GM12864 (cell line): ENCODE results near the gene SERINC3.

ENCODE experiments used
- DNase-seq: peaks from one replicate; pipeline ENCODE4 v3.0.0-alpha.2; 2011; ENCODE audit warnings: low read depth
- H3K4me3 ChIP-seq: 2 replicates; pipeline ENCODE4 v1.5.1; 2011; ENCODE audit warnings: mild to moderate bottlenecking, low read depth, low read length, control low read depth
- TF ChIP-seq, protein P1 (sequence below): IDR thresholded peaks from 2 replicates; pipeline ENCODE4 v1.5.1; 2011; ENCODE audit warnings: low read depth, mild to moderate bottlenecking, moderate library complexity, low read length, control low read depth, inconsistent platforms; ENCODE audit errors: missing control alignments

Gene SERINC3

DNA sequence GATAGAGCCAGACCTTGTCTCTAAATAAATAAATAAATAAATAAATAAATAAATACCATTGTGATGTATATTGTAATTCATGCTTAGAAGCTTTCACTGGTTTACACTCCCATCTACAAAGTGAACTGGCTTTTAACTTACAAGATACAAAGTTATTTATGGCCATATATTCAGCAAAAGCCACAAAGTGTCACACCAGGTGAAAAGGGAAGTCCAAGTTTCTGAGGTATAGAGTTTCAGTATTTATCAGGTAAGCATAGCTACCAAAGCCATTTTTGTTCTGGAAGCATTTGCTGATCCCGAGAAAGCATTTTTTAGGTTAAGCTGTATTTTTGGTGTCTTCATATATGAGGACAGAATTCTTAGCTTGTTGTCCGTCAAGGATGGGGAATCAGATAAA, 38.4 kb upstream of the SERINC3 start:
- DNase-seq = no peak
- H3K4me3 ChIP-seq = no peak overlapping the region
- TF ChIP-seq, protein P1, sequence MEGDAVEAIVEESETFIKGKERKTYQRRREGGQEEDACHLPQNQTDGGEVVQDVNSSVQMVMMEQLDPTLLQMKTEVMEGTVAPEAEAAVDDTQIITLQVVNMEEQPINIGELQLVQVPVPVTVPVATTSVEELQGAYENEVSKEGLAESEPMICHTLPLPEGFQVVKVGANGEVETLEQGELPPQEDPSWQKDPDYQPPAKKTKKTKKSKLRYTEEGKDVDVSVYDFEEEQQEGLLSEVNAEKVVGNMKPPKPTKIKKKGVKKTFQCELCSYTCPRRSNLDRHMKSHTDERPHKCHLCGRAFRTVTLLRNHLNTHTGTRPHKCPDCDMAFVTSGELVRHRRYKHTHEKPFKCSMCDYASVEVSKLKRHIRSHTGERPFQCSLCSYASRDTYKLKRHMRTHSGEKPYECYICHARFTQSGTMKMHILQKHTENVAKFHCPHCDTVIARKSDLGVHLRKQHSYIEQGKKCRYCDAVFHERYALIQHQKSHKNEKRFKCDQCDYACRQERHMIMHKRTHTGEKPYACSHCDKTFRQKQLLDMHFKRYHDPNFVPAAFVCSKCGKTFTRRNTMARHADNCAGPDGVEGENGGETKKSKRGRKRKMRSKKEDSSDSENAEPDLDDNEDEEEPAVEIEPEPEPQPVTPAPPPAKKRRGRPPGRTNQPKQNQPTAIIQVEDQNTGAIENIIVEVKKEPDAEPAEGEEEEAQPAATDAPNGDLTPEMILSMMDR = no peak

DNA sequence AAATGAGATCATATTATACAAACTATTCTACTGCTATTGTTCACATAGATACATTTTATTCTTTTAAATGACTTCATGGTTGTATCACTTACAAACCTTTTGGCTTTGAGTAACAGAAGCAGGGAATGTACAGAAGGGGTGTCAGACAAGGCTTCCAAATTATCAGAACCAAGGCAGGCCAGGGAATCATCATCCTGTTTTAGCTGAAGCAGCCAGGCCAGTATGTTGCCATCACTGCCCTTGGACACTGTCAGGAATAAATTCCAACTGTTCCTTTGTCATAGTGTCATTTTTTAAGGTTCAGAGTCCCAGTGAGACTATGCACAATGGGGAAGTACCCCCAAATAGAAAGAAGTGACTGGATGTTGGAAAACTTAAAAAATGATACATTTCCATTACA, 37.4 kb upstream of the SERINC3 start:
- no peak for DNase-seq
- no peak overlapping the region for H3K4me3 ChIP-seq
- TF ChIP-seq, protein P1 = no peak

DNA sequence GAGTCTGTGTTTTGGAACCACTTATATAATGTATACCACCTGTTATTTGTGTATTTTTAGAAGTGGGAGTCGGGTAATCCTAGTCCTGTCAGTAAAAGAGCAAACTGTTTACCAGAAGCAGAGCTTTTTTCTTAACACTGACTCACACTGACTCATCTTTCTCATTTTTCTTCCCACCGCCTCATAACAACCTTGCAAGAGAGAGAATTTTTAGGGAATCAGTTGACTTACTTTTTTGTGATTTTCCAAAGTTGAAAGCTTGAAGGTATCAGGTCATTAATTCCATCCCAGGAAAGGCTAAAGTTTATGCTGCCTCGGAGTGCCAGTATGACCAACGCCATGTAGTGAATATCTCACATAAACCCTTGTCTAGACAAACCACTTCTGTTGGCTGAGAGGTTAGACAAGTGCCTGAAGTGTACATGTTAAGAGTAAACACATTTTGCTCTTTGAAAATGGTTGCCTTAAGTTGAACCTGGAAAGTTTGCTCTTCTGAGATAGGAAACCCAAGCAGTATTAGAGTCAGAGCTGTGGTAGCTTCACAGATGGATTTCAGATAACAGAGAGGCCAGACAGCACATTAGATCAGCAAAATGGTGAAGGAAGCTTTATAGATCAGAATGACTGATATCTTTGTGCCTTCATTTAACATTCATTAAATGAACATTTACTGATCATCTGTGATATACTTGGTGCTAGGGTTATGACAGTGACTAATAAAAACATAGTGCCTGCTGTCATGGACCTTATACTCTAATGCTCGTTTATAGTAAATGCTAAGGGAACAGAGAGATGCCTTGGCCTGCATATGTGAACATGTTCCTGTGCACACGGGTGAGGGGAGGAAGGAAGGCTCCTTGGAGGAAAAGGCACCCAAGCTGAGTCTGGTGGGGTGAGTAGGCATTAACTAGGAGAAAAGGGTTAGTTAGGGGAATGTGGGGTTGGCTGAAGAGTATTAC, 31.4 kb upstream of the SERINC3 start:
- H3K4me3 ChIP-seq = no peak overlapping the region
- no peak for DNase-seq
- TF ChIP-seq, protein P1 = no peak

DNA sequence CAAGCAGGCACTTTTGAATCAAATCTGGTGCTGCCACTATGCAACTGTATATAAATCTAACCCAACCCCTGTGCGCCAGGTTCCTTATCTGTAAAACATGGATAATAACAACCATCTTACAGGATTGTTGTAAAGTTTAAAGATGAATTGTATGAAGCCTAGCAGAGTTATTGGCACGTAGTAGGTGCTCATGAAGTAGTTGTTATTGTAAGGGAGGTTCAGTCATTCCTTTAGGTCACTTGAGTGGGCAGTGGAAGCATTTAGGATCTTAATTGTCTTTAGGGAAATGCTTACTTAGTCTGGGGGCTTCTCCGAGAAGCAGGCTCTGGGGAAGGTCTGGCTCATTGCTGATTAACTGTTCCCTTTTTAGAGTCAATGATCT, 30.7 kb upstream of the SERINC3 start:
- H3K4me3 ChIP-seq = no peak overlapping the region
- TF ChIP-seq, protein P1 = no peak
- DNase-seq = no peak

DNA sequence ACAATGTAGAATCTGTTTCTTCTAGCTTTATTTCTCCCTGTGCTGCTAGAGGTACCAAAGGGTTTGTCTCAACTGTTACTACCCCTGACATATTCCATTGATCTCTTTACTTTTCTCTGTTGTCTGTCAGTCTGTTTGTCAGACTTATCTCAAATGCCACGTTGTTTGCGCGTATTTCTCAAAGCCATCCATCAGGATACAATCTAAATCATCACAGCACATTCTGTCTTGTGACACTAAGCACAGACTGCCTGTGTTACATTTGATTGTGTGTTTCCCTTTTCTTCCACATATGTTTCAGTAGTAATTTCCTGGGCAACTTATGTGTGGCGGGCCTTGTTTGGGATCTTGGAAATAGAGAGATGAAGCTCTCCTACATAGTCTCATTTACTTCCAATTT, 30.2 kb upstream of the SERINC3 start:
- TF ChIP-seq, protein P1 = no peak
- no peak for DNase-seq

DNA sequence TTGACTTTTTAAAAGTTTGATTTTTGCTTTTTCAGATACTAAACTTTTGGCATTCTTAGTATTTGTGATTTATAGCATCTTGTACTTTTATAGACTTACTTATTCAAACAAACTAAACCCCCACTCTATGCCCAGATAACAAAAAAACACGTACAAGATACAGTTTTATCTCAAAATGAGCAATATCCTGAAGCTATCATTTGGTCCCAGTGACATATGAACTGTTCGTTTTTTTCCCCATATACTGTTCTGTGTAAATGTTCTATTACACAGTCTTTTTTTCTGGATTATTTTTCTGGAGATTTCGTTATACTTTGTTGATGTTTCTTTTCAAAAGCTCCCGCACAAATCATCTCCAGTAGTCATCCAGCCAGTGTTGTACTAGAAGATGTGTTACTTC, 27.3 kb upstream of the SERINC3 start:
- H3K4me3 ChIP-seq = no peak overlapping the region
- TF ChIP-seq, protein P1 = no peak
- DNase-seq = no peak

More for the DNA sequence above, 30.2 kb upstream of the SERINC3 start:
- H3K4me3 ChIP-seq = no peak overlapping the region

DNA sequence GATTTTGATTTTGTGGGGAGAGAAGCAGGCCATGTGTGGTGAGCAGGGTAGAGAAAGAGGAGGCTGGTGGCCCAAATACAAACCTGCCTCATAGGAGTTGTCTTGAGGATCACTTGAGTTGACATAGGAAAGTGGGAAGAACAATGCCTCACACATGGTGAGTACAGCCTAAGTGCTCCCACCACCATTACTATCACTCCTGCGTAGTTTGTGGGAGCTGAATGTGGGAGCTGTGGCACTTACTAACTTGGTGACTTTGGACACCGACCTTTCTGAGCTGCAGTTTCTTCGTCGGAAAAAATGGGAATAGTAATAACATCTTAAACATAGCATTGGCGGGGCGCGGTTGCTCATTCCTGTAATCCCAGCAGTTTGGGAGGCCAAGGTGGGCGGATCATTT, 25.5 kb upstream of the SERINC3 start:
- DNase-seq = no peak
- no peak overlapping the region for H3K4me3 ChIP-seq
- TF ChIP-seq, protein P1 = no peak
